Measurements from ENCODE around the gene RGS3.

RGS3 gene

DNA sequence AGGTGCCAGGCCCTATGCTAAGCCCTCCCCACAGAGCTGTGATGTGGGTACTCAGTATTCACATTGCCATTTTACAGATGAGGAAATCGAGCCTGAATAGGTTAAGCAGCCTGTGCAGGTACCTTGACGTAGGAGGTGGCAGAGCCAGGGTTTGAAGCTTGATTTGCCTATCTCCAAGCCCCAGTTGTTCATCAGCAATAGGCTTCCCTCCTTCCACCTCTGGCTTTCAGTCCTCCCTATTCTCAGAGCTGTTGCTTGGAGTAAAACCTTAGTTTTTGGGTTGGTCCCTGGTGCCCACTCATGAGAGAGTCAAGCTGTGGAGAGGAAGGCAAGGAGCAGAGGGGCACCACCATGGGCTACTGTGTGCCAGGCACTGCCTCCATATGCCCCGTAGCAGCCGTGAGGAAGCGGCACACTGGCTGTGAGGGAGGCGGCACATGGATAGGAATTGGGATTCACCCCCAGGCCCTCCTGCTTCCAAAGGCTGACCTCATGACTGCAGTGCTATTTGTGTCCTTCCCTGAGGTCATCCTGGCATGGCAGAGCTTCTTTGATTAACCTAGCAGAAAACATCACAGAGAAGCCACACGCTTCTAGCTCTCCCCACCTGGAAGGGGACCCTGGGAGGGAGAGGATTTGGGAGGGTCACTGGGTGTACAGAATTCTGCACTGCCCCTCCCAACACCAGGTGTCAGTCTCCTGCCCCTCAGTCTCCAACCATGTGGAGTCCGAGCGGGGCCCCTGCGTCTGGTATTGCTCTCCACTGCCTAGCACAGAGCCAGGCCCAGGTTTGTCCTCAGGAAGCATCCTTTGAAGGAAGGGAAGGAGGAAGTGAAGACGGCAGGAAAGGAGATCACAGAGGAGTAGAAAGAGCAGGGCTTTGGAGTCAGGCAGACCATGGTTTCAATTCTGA, 109.8 kb downstream of the RGS3 start:
- TF ChIP-seq, protein P1, sequence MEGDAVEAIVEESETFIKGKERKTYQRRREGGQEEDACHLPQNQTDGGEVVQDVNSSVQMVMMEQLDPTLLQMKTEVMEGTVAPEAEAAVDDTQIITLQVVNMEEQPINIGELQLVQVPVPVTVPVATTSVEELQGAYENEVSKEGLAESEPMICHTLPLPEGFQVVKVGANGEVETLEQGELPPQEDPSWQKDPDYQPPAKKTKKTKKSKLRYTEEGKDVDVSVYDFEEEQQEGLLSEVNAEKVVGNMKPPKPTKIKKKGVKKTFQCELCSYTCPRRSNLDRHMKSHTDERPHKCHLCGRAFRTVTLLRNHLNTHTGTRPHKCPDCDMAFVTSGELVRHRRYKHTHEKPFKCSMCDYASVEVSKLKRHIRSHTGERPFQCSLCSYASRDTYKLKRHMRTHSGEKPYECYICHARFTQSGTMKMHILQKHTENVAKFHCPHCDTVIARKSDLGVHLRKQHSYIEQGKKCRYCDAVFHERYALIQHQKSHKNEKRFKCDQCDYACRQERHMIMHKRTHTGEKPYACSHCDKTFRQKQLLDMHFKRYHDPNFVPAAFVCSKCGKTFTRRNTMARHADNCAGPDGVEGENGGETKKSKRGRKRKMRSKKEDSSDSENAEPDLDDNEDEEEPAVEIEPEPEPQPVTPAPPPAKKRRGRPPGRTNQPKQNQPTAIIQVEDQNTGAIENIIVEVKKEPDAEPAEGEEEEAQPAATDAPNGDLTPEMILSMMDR (IDR thresholded peaks at IDR 0.05; ENCODE audit: low read depth, low read length, missing control alignments) = no peak

DNA sequence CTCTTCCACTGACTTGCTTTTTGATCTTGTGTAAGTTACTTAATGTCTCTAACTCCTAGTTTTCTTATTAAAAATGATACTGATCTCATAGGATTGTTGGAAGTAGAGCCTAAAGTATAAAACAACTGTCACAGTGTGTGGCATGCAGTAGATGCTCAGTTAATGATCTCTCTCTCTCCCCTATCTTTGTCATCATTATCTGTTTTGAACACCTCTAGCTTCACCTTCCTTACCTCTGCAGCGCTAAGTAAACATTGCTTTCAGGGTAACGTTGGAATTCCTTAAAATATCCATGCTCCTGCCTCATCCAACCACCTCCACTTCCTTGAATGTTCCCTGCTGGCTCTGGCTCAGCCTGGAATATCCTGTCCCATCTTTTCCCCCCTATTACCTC, 110.4 kb downstream of the RGS3 start:
- DNase-seq (ENCODE audit: low read depth) = no peak
- no peak overlapping the region for H3K4me3 ChIP-seq (ENCODE audit: low read depth, low read length)
- TF ChIP-seq, protein P1 (IDR thresholded peaks at IDR 0.05; ENCODE audit: low read depth, low read length, missing control alignments) = no peak

More for the DNA sequence above, 109.8 kb downstream of the RGS3 start:
- no peak for DNase-seq (ENCODE audit: low read depth)
- no peak overlapping the region for H3K4me3 ChIP-seq (ENCODE audit: low read depth, low read length)

DNA sequence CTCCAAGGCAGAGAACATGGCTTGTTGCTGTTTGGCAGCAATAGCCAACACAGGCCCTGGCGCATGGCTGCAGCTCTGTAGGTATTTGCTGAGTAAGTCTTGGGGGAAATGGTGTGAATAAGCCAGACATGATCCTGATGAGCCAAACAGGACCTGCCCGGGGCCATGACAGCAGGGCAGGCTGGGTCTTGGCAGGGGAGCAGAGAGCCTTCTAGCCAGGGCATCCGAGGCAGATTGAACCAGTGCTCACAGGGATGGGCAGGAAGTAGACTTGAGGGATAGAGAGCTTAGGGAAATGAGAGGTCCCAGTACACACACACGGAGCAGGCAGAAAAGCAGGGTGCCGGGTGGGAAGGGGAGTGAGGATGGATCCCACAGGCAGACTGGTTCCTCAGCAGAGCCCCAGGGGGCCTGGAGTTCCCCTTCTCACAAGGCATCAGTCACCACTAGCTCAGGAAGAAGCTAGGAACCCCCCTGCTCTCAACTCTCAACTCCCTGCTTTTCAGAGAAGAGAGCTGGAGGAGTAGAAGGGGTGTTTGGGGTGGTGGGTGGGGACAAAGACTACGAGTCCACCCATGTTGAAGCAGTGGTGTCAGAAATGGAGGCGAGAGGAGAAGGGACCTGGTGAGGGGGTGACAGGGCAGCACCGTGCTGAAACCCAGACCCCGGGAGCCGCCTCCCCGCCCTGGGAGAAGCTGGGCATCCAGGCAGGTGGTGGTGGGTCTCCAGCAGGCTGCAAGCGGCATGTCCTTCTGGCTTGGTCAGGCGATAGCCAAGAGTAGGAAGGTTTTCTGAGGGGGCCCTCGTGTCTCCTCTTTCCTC, 111.1 kb downstream of the RGS3 start:
- TF ChIP-seq, protein P1 (IDR thresholded peaks at IDR 0.05; ENCODE audit: low read depth, low read length, missing control alignments) = no peak
- no peak for DNase-seq (ENCODE audit: low read depth)
- no peak overlapping the region for H3K4me3 ChIP-seq (ENCODE audit: low read depth, low read length)

DNA sequence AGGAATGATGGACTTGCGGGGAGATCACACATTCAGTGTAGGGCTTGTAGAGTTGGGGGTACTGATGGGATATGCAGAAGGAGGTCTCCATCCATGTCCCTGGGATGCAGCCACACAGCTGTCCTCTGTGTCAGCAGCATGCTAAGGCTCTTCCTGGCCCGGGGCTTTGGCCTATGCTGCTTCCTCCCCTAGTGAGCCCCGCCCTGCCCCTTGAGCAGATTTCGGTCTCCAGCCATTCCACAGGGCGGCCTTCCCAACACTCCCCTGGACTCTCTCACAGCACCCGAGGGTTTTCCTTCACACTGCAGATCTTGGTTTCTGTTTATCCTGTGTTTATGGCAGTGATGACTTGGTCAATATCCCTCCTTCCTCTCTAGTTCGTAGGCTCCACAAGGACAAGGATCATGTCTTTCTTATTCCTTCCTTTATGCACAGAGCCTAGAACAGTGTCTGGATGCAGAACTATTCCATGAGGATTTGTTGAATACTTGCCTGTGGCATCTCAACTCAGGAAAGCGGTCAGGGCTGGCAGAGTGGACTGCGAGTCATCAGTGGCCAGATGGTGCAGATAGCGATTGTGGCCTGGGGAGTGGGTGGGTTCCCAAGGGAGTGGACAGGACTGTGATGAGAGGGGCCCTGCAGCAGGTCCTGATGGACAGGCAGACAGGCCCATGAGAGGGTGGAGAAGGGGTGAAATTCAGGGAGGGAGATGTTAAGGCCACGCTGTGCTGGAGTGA, 114.2 kb downstream of the RGS3 start:
- TF ChIP-seq, protein P1 (IDR thresholded peaks at IDR 0.05; ENCODE audit: low read depth, low read length, missing control alignments) = no peak
- no peak overlapping the region for H3K4me3 ChIP-seq (ENCODE audit: low read depth, low read length)
- DNase-seq (ENCODE audit: low read depth) = no peak

DNA sequence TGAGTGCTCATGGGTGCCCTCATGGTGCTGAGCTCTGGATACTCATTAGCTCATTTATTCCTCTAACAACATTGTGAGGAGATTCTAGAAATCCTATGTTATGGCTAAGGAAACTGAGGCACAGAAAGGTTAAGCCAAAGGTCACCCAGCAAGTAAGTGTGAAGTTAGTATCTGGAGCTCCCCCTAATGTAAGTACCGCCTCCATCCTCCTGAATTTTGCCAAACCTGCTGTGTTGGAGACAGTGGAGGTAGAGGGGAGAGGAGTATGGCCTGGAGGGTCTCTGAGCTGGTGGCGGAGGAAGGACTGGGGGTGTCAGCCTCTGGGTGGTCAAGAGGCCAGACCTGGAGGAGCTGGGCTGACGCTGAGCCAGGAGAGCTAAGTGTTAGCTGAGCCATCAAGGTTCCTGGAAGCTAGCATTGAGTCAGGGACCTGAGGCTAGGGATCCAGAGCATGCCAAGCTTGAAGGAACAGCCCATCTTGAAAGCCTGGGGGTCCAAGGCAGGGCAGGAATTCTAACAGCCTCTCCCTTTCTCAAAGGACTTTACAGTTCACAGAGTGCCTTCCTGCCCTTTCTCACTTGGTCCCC, 114.8 kb downstream of the RGS3 start:
- H3K4me3 ChIP-seq (ENCODE audit: low read depth, low read length) = no peak overlapping the region
- TF ChIP-seq, protein P1 (IDR thresholded peaks at IDR 0.05; ENCODE audit: low read depth, low read length, missing control alignments) = peak; percentile 11
- DNase-seq (ENCODE audit: low read depth) = no peak

DNA sequence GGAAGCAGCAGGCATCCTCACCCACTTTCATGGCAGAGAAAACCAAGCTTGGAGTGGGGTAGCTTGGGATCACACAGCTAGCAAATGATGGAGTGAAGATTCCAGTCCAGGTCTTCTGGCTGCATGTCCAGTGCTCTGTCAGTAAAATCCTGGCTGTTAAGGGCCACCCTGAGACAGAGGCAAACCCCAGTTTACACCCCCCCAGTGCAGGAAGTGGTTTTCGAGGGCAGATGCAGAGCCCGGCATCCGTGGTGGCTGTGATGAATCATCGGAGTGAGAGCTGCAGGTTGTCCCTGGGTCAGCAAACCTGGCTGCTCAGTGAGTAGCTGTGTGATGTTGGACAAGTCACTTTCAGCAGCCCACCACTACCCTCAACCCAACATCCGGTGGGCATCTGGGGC, 115.4 kb downstream of the RGS3 start:
- DNase-seq (ENCODE audit: low read depth) = peak; percentile 80
- H3K4me3 ChIP-seq (ENCODE audit: low read depth, low read length) = no peak overlapping the region; the same call in 1 of the 2 replicates

More for the DNA sequence above, 115.4 kb downstream of the RGS3 start:
- TF ChIP-seq, protein P1 (IDR thresholded peaks at IDR 0.05; ENCODE audit: low read depth, low read length, missing control alignments) = no peak

Data from GM12864 (cell line).